HG03139 (cell line): ENCODE measurements around the gene RAB36.

Source experiments
- ATAC-seq: cut with Tn5 transposase; IDR thresholded peaks from one replicate; pipeline ENCODE4 v1.9.1; 2021; ENCODE audit not compliant: unreplicated experiment

Gene RAB36, protein sequence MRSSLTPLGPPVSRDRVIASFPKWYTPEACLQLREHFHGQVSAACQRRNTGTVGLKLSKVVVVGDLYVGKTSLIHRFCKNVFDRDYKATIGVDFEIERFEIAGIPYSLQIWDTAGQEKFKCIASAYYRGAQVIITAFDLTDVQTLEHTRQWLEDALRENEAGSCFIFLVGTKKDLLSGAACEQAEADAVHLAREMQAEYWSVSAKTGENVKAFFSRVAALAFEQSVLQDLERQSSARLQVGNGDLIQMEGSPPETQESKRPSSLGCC

DNA sequence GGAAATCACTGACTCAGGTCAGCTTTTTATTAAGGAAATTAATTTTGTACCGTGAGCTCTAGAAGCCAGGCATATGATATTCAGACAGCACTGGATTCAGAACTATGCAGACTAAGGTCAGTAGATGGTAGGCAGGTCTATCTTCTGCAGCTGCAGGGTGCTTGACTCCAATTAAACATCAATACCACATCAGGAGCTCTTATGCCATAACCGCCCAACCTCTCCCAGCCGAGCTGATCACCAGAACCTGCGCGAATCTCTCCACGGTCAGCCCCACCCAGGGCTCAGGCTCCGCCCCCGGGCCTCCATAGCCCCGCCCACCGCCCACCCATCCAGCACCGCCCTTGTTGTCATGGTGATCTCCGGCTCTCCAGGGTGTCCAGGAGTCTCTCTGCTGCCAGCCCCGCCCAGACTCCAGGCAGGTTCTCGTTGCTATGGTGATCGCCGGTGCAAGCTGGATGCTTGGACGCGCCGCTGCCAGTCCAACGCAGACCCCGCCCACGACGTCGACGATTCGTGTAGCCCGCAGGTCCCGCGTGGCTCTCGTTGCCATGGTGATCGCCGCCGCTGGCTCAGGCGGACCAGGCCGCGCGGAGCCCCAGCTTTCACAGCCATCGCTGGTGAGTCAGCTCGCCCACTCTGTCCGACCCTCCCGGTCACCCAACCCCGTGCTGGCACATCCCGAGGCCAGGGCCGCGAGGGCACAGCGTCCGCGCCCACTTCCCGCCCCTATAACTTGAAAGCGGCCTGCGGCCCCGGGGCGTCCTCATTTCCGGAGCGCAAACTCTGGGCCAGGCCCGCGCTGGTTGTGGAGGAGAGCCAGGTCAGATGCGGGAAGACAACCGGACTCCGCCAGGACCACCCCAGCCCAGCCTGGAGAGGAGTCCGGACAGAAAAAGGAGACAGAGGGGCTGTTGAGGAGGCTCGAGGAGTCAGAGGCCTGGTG, at the start of gene RAB36:
Gene RAB36 (plus strand): TSS at position 546 of the 946 bp plus-strand sequence. CDS start 1,140 bp downstream, outside the sequence.
- no peak for ATAC-seq

DNA sequence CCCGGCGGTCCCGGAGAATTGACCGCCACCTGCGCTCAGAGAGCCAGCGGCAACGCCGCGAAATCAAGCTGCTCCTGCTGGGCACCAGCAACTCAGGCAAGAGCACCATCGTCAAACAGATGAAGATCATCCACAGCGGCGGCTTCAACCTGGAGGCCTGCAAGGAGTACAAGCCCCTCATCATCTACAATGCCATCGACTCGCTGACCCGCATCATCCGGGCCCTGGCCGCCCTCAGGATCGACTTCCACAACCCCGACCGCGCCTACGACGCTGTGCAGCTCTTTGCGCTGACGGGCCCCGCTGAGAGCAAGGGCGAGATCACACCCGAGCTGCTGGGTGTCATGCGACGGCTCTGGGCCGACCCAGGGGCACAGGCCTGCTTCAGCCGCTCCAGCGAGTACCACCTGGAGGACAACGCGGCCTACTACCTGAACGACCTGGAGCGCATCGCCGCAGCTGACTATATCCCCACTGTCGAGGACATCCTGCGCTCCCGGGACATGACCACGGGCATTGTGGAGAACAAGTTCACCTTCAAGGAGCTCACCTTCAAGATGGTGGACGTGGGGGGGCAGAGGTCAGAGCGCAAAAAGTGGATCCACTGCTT, 49.4 kb upstream of the RAB36 start:
- no peak for ATAC-seq

DNA sequence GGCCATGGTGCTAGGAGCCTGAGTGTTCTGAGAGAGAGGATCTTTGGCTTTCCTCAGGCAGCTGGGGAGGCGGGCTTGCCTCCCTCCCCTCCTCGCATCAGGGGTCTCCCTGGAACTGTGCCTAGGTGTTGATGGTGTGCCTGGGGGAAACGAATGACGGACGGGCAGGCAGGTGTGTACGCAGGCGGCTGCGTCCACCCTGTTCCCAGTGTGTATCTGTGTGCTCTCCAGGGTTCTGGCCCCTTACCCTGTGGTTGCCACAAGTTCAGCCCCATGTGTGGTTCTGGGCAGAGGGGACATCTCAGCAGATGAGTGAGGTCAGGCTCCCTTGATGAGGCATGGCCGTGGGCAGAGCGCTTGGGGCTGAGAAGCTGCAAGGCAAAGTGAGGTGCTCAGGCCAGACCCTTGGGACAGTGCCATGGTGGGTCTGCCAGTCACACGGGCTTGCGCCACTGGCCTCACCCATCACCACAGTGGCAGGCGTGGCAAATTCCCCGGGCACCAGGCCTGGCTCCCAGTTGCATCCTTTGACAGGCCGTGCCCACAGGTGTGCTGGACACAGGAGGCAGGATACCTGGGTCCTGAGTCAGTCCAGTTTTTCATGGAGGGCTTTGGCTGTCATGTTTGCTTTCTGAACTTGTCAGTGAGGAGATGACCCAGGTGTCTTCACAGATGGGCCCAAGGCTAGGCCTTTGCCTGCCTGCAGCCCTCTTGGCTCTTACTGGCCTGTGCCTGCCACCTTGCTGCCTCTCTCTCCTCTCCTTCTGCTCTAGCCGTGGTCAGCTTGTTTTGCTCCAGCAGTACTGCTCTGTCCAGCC, 47.7 kb upstream of the RAB36 start:
- ATAC-seq: no peak

DNA sequence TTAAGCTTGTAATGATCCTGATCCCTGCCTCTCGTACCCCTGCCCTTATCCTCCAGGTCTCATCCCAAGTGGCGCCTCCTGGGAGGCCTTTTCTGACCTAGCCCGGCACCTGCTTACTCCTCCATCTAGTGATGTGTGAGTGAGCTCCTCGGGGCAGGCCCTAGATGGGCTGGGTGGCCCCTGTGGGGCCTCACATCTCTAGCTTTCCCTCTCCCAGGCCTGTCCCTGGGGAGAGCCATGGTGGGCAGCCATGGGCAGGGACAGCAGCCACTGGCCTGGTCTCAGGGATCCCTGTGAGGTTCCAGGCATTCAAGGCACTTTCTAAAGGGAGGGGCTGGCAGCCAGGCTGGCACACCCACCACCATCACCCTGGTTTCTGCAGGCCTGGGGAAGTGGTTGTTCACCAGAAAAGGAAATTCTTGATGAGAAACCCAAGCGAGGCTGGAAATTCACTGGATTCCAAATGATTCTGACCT, 47.0 kb upstream of the RAB36 start:
- no peak for ATAC-seq

DNA sequence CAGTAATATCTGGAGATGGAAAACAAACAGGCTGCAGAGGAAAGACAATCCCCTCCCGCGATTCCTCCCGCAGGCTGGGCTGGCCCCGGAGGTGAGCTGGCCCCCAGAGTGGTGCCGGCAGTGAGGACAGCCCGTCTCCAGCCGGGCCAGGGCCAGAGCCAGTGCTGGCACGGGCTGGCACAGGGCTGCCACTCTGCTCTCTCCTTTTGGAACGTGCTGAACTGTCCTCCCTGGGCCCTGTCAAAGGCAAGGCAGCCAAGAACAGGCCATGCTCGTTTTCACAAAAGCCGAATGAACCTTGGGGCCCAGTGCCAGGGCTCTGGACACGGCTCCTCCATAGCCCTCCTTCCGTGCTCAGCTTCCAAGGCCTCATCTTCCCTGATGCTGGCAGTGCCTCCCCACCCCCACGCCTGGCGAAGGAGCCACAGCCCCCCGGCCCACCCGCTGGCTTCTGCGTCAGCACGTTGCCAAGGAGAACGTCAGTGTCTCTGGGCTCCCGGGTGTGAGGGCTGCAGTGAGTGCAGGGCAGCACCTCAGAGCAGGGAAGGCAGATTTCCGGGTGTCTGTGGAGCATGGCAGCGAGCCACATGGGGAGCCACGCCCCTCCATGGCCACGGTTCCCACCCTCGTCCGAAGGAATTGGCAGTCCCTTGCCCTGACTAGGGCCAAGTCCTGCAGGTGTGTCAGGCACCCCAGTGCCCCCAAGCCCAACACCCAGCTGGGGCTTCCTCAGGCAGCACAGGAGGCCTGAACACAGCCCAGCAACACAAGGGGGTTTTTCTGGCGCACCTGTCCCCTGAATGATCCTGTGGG, 46.4 kb upstream of the RAB36 start:
- no peak for ATAC-seq

DNA sequence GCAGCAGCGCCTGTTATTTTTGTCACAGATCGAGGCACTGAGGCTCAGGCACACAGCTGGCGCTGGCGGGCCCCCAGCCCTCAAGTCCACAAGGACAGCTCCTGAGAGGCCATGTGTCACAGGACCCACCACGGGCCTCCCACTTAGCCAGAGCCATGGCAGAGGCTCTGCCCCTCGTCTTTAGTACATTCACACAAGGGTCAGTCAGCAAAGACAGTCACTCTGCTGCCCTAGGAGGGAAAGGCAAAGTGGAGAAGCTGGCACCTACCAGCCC, 45.8 kb upstream of the RAB36 start:
- ATAC-seq: no peak

DNA sequence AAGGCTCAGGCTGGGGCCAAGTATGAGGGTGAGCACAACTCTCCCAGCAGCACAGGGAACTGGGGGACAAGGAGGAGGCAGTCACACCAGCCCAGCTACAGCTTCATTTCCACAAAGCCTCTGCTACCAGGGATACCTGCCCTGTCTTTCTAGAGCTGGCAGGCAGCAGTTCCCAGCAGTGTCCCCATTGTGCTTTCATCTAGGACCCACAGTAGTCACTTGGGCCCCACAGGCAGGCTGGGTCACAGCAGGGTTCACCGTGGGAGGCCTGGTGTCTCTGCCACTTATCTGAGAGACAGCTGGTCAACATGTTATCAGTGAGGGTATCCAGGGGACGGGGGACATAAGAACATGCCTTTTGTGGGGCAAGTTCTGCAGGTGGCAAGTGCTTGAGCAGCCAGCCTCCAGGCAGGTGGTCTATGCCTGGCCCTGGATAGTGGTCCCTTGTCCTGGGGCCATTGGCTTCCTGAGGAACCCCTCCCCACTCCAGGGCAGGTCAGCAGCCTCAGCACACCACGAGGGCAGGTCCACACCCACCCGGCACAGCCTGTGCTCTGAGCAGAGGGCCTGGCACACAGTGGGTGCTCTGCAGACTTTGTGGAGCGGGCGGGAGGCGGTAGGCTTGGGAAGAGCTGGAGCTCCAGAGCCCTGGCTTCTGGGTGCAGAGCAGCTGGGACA, 45.0 kb upstream of the RAB36 start:
- ATAC-seq: no peak

DNA sequence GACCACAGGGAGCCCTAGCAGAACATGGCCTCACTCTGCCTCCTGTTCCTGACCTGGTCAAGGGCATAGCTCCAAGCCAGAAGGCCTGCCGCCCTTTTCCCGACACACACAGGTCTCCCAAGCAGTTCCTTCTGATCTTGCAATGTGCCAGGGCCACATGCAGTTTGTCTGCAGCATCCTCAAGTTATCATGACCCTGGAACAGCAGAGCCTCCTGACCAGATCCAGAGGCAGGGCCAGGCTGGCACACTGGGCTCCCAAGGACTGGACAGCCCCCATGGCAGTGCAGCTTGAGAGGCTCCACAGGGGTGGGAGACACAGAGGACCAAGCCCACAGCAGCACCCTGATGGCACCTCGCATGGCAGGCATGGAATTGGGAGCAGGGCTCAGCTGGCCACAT, 43.8 kb upstream of the RAB36 start:
- ATAC-seq: no peak

DNA sequence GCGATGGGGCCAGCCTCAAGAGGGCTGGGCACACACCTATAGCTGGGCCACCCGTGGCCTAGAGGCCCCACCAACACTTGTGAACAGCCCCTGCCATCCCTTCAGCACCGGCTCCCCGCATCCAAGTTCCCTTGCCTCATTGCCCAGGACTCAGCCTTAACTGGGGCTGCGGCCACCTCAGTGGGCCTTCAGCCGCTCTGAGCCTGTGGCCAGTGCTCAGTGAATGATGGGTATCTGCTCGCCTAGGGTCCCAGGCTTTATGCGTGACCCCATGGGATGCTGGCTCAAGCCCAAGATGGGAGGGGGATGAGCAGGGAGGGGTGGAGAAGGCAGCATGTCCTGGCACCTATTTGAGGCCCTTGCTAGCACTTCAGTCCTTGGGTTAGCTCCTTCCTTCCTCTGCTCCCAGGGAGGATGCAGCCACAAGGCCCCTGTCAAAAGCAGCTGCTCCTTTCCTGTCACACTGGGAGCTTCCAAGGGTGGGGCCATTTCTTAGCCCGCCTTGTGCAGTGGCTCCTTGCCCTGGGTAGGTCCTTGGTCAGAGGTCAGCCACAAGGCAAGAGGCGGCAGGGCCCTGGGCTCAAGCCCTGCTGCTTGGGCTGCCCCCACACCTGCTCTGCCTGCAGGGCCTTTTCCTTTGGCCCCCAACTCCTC, 43.1 kb upstream of the RAB36 start:
- ATAC-seq: no peak

DNA sequence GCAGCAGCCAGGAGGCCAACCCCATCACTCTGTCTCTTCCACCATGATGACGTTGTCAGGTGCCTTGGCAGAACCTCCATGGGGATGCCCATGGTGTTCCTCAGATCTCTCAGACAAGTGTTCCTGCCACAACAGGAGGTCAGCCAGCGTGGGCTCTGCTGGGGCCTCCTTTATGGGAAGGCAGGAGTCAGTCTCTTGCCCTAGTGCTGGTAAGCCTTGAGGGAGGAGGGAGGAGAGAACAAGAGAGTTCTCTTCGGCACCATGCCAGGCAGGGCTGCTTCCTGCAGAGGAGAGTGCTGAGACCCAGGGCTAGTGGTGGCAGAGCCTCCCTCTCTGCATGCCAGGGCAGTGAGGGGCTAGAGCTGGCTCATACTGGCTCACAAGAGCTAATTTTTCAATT, 42.5 kb upstream of the RAB36 start:
- no peak for ATAC-seq

DNA sequence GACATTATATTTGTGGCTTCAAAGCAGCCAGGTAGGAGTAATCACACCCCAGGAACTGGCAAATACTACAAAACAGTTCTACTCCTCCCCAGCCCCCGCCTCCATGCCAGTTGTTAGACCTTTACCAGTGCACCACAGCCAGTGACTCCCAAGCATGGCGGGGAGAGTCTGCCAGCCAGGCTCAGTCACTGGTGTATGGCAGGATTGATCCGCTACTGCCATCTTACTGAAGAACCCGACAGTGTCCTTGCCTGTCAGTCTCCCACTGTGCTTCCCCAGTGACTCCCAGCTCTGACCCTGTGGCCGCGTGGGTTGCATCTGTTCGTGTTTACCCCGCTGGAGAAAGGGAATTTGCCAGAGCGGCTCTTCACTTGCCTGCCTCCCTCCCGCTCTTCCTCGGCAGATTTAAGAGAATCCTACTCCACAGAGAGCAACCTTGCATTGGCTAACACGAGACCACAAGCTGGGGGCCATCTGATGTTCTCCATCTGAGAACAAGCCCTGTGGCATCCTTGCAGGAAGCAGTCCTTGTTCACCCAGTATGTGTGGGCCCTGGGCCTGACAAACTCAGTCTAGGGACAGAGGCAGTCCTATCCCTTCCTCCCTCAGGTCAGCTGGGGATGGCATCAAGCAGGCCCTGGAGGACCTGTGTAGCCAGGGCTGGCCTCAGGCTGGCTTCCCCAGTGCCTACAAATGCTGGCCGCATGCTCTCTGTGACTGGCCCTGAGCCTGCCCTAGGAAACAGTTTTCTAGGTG, 41.9 kb upstream of the RAB36 start:
- ATAC-seq: no peak

DNA sequence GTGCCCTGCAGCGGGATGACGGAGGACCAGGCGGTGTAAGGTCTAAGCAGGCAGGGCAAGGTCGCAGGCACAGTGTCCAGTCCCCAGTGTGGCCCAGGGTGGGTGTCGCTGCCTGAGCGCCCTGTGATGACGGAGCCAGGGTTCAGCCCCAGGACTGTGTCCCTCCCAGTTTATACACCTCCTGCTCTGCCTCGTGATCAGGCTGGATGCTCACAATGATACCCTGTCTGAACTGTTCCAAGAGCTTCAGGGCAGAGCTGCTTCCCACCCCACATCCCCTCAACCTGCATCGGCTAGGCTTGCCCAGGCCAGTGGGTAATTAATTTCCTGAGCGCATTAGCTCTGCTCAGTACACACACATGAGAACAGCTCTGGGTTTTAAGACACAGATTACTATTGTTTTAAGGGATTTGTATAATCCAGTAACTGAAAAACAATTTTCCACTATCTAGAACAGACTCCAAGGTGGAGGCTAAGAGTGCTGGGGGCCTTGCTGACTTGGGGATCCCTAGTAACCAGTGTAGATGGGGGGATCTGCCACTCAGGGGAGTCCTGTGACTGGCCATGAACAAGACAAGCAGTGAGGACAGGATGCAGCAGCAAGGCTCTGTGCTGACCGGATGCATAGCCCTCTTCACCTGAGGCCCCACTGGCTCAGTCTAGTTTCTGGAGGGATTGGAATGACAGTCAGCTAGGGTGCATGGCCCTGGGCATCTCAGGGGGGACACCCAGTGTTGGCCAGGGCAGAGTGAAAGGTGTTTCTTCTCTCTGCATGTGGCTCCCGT, 40.9 kb upstream of the RAB36 start:
- ATAC-seq: no peak

DNA sequence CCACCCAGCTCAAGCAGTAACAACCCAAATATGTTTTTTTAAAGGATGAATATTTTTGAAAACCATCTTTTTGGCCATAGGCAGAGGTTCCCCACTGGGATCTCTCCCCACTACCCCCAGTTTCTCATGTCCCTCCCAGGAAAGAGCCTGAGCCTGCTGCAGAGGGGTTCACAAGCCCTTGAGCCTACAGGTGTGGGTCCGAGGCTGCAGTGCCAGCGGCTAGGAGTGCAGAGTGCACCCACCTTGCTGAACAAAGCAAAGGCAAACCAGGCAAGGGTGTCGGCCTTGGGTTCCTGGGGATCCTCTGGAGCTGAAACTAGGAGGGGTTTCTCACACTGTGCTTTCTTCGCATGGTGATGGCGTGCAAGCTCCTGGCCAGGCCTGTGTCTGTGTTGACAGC, 40.0 kb upstream of the RAB36 start:
- no peak for ATAC-seq

DNA sequence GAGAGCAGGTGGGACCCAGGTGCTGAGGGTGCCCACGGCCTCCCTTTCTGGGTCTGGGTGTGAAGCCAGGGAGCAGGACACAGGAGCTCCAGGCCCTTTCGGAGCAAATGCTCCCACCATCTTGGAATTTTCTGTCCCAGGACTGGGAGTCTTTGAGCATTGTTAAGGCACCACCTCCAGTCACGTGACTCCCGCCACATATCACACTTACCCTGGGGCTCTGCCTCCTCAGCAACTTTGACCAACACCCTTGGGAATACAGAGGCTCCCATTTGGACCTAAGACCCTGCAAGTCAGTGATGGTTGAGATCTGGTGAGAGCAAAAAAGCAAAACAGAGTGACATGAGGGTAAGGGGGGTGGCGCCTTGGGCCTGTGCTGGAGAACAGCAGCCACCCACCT, 39.4 kb upstream of the RAB36 start:
- ATAC-seq: no peak

DNA sequence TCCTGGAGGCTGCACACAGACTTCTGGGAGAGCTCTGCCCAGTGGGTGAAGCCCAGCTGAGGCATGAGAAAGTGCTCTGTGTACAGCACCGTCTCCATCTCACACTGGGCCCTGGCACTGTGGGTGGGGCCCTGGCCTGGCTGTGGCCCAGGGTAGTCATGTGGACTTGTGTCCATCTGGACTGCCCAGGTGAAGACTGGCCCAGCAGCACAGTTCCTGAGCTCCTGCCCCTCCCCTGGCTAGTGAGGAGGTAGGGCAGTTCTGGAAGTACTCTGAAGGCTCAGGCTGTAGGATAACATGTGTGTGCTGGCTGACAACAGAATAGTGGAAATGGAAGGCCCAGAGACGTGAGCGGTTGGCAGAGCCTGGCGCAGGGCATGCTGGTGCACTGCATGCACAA, 38.9 kb upstream of the RAB36 start:
- no peak for ATAC-seq

DNA sequence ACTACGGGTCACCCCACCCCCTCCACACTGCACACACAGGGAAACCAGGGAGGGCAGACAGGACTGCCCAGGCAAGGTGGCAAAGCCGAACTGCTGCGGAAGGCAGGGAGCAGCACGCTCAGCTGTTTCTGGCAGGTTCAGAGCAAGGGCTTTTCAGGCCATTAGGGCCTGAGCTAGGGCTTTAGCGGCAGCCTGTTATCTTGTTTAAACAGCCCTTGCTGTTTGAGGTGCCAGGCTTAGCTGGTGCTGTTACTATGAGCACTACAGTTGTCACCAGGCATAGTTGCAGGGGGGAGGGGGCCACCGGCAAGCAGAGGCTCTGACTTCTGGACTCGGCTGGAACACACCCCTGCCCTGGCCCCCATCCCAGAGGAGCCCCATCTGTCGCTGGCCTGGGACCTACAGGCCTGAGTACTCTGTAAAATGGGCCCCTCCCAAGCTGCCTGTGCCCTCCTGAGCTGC, 38.3 kb upstream of the RAB36 start:
- no peak for ATAC-seq

DNA sequence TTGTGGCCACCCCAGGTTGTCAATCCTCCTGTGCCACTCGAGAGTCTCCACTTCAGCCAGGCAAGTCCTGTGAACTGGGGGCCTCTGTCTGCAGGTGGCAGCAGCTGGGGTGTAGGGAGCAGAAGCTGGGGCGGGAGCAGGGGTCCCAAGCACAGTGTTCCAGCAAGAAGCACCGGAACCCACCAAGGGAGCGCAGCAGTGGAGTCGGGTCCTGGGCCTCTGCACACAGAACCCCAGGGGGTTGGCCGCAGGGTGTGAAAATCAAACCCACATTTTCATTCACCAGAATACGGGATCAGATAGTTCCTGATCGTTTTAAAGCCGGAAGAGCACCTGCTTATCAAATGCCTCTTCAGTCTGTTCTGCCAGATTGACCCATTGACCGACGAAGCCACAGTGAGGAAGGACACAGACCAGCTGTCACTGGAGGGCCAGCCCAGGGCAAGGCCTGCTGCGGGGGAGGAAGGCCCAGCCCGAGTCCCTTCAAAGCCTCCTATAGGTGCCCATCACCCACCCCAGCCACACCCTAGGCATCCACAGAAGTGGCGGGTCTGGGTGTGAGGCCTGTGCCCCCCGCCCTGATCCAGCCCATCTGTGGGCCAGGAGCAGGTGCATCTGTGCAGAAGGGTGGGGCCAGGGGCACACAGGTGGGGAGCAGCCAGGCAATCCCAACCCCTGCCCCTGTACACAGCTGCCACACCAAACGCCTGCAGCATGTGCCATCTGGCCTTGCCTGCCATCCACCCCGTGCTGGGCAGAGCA, 37.6 kb upstream of the RAB36 start:
- ATAC-seq: no peak
